HepG2 (cell line): ENCODE data around the gene RPP21. TPM values are rescaled to one million over a fixed set of nuclear protein-coding genes. Genes with fewer than 3 reads are reported as not detected.
A peak's percentile ranks its signal among the peaks of the same experiment; 100 is the strongest.

Experiments
- BCL6 ChIP-seq: IDR thresholded peaks from 2 replicates; pipeline ENCODE4 v1.6.1; 2016; ENCODE audit warnings: missing genetic modification reagents, missing compliant biosample characterization
- EED ChIP-seq: sonication (generic); formaldehyde crosslinking; IDR thresholded peaks from 2 replicates; pipeline ENCODE4 v1.5.0; 2020; ENCODE audit warnings: mild to moderate bottlenecking, missing genetic modification reagents
- HOXA5 ChIP-seq: sonication (generic); formaldehyde crosslinking; IDR thresholded peaks from 2 replicates; pipeline ENCODE4 v1.4.0; 2020; ENCODE audit warnings: missing genetic modification reagents
- HOXA9 ChIP-seq: sonication (generic); formaldehyde crosslinking; IDR thresholded peaks from 2 replicates; pipeline ENCODE4 v1.8.1; 2022; ENCODE audit warnings: missing genetic modification reagents, mild to moderate bottlenecking, moderate library complexity, borderline replicate concordance
- HOXD1 ChIP-seq: sonication (generic); formaldehyde crosslinking; IDR thresholded peaks from 2 replicates; pipeline ENCODE4 v1.5.0; 2020; ENCODE audit warnings: missing genetic modification reagents
- MIXL1 ChIP-seq: IDR thresholded peaks from 2 replicates; pipeline ENCODE4 v1.6.1; 2016
- MTF2 ChIP-seq: sonication (generic); formaldehyde crosslinking; IDR thresholded peaks from 2 replicates; pipeline ENCODE4 v1.5.0; 2020; ENCODE audit warnings: missing genetic modification reagents, borderline replicate concordance
- NPAS2 ChIP-seq: sonication (generic); formaldehyde crosslinking; IDR thresholded peaks from 2 replicates; pipeline ENCODE4 v1.8.0; 2022; ENCODE audit warnings: mild to moderate bottlenecking, missing genetic modification reagents, borderline replicate concordance
- RXRA ChIP-seq: sonication (generic); formaldehyde crosslinking; IDR thresholded peaks from 2 replicates; pipeline ENCODE4 v1.5.1; 2020; ENCODE audit warnings: missing genetic modification reagents
- TMF1 ChIP-seq: sonication (generic); formaldehyde crosslinking; IDR thresholded peaks from 2 replicates; pipeline ENCODE4 v1.8.1; 2022; ENCODE audit warnings: low read depth, missing genetic modification reagents
- ZNF17 ChIP-seq: sonication (generic); formaldehyde crosslinking; IDR thresholded peaks from 2 replicates; pipeline ENCODE4 v1.5.0; 2020; ENCODE audit warnings: mild to moderate bottlenecking, missing genetic modification reagents
- ZNF44 ChIP-seq: sonication (generic); formaldehyde crosslinking; IDR thresholded peaks from 2 replicates; pipeline ENCODE4 v1.5.1; 2020; ENCODE audit warnings: mild to moderate bottlenecking, missing genetic modification reagents
- ZNF563 ChIP-seq: sonication (generic); formaldehyde crosslinking; IDR thresholded peaks from 2 replicates; pipeline ENCODE4 v1.8.0; 2022; ENCODE audit warnings: mild to moderate bottlenecking, moderate library complexity, missing genetic modification reagents
- polyA plus RNA-seq, 8 experiments: library from polyadenylated mRNA; depleted of rRNA in 3 of 8; stranded (reverse) in 7 of 8; unstranded in 1 of 8; fragments of >200 nt; fragmentation: Illumina TruSeq in 4 of 8; extraction: Trizol in 4 of 8; gene quantifications; 2 replicates each; pipeline versions ENCODE4 v1.2.1 to v1.2.3, GENCODE V29; 2011 to 2016; ENCODE audit warnings: low read depth in 4 of 8, missing spikeins in 1 of 8, mixed read lengths in 1 of 8; ENCODE audit not compliant: insufficient read depth in 1 of 8
- total RNA-seq, 5 experiments: library from RNA; depleted of rRNA; stranded (reverse); fragments of >200 nt; fragmentation: Illumina TruSeq; extraction: Trizol; gene quantifications; 2 replicates each; pipeline ENCODE4 v1.2.3, GENCODE V29; 2016; ENCODE audit warnings: low read depth in 1 of 5
- TF ChIP-seq, protein P1 (sequence below): sonication (generic); formaldehyde crosslinking; IDR thresholded peaks from 2 replicates; pipeline ENCODE4 v1.5.0; 2020; ENCODE audit warnings: missing genetic modification reagents
- TF ChIP-seq, protein P2 (sequence below): sonication (generic); formaldehyde crosslinking; IDR thresholded peaks from 2 replicates; pipeline ENCODE4 v1.8.0; 2022; ENCODE audit warnings: low read depth, missing genetic modification reagents
- TF ChIP-seq, protein P3 (sequence below): sonication (generic); formaldehyde crosslinking; conservative IDR thresholded peaks from 2 replicates; pipeline ENCODE4 v1.8.0; 2022; ENCODE audit warnings: mild to moderate bottlenecking, moderate library complexity, missing genetic modification reagents
- TF ChIP-seq, protein P4 (sequence below): sonication (generic); formaldehyde crosslinking; IDR thresholded peaks from 2 replicates; pipeline ENCODE4 v1.5.1; 2020; ENCODE audit warnings: mild to moderate bottlenecking, missing genetic modification reagents, moderate library complexity
- TF ChIP-seq, protein P5 (sequence below): sonication (generic); formaldehyde crosslinking; IDR thresholded peaks from 2 replicates; pipeline ENCODE4 v1.4.0; 2020; ENCODE audit warnings: mild to moderate bottlenecking, missing genetic modification reagents
- TF ChIP-seq, protein P6 (sequence below): IDR thresholded peaks from 2 replicates; pipeline ENCODE4 v1.6.1; 2016; ENCODE audit warnings: low read depth, control low read depth
- TF ChIP-seq, protein P7 (sequence below): sonication (generic); formaldehyde crosslinking; IDR thresholded peaks from 2 replicates; pipeline ENCODE4 v1.9.0; 2021; ENCODE audit warnings: missing genetic modification reagents, borderline replicate concordance

Gene RPP21
- total and polyA plus RNA-seq, 2 of the 13 experiments (the other 11 are each of a cell fraction or from before 2014, with no cell fraction given): 53.1 to 72.3 TPM

DNA sequence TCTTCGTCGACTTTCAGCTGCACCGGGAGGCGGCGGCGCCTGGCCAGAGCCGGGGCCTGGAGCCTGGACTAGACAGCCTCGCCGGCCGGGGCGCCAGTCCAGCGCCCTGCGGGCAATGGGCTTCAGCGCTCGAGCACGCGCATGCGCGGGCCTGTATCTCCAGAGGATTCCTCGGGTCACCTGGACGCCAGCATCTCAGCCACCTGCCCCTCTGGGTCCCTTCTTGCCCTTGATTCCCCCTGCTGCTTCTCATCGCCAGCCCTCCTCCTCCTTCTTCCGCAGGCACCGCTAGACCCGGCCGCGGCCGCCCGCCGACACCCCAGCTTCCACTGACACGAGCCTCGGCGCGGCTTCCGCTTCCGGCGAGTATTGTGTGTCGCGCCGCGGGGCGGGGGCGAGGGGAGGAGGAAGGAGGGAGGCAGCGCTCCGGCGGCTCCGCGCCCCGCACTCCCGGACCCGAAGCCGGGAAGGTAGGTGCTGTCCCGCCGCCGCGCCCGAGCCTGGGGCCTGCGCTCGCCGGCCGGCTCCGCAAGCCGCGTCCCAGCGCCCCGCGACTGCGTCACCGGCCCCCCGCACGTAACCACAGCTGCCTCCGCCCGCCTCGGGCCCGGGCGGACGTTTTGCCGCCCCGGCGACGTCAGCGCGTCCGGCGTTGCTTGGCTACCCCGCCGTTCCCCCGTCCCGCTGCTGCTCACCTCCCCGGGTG lies 18.3 kb upstream of the RPP21 start, which contains the start of gene TRIM39 (continued):
- TF ChIP-seq MTF2 (CRISPR knock-in tag): no peak
- TF ChIP-seq, protein P1, sequence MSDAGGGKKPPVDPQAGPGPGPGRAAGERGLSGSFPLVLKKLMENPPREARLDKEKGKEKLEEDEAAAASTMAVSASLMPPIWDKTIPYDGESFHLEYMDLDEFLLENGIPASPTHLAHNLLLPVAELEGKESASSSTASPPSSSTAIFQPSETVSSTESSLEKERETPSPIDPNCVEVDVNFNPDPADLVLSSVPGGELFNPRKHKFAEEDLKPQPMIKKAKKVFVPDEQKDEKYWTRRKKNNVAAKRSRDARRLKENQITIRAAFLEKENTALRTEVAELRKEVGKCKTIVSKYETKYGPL (CRISPR knock-in tag): peak; percentile 56; the same call in 1 of the 2 replicates
- TF ChIP-seq NPAS2 (CRISPR knock-in tag): no peak
- TF ChIP-seq HOXD1 (CRISPR knock-in tag): no peak
- peak; percentile 25; the same call in 1 of the 2 replicates for TF ChIP-seq RXRA (CRISPR knock-in tag)
- TF ChIP-seq HOXA9: peak; percentile 96; the same call in 1 of the 2 replicates
- no peak; the same call in 1 of the 2 replicates for TF ChIP-seq MIXL1 (CRISPR knock-in tag)
- TF ChIP-seq EED (CRISPR knock-in tag): peak; percentile 50
- peak; percentile 96 for TF ChIP-seq ZNF563
- TF ChIP-seq ZNF17 (CRISPR knock-in tag): no peak
- TF ChIP-seq, protein P2, sequence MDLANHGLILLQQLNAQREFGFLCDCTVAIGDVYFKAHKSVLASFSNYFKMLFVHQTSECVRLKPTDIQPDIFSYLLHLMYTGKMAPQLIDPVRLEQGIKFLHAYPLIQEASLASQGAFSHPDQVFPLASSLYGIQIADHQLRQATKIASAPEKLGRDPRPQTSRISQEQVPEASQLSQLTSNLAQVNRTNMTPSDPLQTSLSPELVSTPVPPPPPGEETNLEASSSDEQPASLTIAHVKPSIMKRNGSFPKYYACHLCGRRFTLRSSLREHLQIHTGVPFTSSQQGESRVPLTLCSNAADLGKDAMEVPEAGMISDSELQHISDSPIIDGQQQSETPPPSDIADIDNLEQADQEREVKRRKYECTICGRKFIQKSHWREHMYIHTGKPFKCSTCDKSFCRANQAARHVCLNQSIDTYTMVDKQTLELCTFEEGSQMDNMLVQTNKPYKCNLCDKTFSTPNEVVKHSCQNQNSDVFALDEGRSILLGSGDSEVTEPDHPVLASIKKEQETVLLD (CRISPR knock-in tag): peak; percentile 77
- TF ChIP-seq TMF1 (CRISPR knock-in tag): no peak; the same call in 1 of the 2 replicates
- TF ChIP-seq ZNF44 (CRISPR knock-in tag): no peak
- TF ChIP-seq, protein P3, sequence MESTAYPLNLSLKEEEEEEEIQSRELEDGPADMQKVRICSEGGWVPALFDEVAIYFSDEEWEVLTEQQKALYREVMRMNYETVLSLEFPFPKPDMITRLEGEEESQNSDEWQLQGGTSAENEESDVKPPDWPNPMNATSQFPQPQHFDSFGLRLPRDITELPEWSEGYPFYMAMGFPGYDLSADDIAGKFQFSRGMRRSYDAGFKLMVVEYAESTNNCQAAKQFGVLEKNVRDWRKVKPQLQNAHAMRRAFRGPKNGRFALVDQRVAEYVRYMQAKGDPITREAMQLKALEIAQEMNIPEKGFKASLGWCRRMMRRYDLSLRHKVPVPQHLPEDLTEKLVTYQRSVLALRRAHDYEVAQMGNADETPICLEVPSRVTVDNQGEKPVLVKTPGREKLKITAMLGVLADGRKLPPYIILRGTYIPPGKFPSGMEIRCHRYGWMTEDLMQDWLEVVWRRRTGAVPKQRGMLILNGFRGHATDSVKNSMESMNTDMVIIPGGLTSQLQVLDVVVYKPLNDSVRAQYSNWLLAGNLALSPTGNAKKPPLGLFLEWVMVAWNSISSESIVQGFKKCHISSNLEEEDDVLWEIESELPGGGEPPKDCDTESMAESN (CRISPR knock-in tag): 0 out of 2 replicates have a peak, but pooled peaks have one; percentile 53
- TF ChIP-seq, protein P4, sequence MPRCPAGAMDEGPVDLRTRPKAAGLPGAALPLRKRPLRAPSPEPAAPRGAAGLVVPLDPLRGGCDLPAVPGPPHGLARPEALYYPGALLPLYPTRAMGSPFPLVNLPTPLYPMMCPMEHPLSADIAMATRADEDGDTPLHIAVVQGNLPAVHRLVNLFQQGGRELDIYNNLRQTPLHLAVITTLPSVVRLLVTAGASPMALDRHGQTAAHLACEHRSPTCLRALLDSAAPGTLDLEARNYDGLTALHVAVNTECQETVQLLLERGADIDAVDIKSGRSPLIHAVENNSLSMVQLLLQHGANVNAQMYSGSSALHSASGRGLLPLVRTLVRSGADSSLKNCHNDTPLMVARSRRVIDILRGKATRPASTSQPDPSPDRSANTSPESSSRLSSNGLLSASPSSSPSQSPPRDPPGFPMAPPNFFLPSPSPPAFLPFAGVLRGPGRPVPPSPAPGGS (CRISPR knock-in tag): peak; percentile 96
- TF ChIP-seq, protein P5, sequence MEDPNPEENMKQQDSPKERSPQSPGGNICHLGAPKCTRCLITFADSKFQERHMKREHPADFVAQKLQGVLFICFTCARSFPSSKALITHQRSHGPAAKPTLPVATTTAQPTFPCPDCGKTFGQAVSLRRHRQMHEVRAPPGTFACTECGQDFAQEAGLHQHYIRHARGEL (CRISPR knock-in tag): no peak; the same call in 1 of the 2 replicates
- TF ChIP-seq HOXA5 (CRISPR knock-in tag): no peak; the same call in 1 of the 2 replicates
- TF ChIP-seq, protein P6, sequence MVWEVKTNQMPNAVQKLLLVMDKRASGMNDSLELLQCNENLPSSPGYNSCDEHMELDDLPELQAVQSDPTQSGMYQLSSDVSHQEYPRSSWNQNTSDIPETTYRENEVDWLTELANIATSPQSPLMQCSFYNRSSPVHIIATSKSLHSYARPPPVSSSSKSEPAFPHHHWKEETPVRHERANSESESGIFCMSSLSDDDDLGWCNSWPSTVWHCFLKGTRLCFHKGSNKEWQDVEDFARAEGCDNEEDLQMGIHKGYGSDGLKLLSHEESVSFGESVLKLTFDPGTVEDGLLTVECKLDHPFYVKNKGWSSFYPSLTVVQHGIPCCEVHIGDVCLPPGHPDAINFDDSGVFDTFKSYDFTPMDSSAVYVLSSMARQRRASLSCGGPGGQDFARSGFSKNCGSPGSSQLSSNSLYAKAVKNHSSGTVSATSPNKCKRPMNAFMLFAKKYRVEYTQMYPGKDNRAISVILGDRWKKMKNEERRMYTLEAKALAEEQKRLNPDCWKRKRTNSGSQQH: peak; percentile 26; the same call in 1 of the 2 replicates
- TF ChIP-seq BCL6 (CRISPR knock-in tag): no peak; the same call in 1 of the 2 replicates
- TF ChIP-seq, protein P7, sequence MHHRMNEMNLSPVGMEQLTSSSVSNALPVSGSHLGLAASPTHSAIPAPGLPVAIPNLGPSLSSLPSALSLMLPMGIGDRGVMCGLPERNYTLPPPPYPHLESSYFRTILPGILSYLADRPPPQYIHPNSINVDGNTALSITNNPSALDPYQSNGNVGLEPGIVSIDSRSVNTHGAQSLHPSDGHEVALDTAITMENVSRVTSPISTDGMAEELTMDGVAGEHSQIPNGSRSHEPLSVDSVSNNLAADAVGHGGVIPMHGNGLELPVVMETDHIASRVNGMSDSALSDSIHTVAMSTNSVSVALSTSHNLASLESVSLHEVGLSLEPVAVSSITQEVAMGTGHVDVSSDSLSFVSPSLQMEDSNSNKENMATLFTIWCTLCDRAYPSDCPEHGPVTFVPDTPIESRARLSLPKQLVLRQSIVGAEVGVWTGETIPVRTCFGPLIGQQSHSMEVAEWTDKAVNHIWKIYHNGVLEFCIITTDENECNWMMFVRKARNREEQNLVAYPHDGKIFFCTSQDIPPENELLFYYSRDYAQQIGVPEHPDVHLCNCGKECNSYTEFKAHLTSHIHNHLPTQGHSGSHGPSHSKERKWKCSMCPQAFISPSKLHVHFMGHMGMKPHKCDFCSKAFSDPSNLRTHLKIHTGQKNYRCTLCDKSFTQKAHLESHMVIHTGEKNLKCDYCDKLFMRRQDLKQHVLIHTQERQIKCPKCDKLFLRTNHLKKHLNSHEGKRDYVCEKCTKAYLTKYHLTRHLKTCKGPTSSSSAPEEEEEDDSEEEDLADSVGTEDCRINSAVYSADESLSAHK: no peak
